Raji (cell line): ENCODE results near the gene MTERF4.

ENCODE experiments used
- POLR2A ChIP-seq: IDR thresholded peaks from 2 replicates; pipeline ENCODE4 v1.6.1; 2011; ENCODE audit warnings: low read depth, low read length, control low read depth; ENCODE audit not compliant: insufficient read depth

MTERF4 gene

DNA sequence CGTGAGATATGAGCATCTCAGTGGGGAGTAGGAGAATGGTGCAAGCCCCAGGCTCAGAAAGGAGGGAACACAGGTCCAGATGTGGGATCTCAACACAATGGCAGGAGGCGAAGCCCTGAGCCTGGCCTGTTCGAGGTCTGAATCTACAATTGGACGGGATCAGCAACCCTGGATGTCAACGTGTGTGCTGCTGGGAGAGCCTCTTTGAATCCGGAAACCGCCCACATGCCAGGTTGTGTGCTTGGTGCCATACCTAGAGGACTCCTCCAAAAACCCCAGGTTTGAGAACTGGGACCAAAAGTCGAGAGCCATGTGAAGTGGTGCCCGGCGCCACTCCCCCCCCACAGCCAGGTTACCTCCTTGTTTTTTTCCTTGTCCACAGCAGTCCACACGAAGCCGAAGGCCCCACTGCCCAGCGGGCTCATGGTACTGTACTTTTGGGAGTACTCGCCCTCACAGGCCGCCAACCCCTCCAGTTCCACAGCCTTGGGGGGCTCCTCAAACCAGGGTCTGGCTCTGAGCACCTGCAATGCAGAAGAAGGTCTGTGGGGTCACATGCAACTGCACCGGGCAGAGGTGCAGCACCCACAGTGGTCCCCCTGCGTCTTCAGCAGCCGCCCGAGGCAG is 20.4 kb upstream of the MTERF4 start:
- TF ChIP-seq POLR2A: no peak

DNA sequence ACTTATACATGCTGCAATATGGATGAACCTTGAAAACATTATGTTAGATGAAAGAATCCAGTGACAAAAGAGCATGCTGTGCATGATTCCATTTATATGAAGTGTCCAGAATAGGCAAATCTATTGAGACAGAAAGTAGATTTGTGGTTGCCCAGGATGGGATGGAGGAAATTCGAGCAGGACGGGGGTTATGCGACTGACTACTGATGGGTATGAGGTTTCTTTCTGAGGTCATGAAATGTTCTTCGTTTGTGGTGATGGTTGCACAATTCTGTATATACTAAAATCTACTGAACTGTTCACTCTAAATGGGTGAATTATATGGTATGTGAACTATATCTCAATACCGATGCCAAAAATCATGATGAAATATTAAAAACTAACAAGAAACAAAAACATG is 18.9 kb upstream of the MTERF4 start:
- TF ChIP-seq POLR2A: no peak

DNA sequence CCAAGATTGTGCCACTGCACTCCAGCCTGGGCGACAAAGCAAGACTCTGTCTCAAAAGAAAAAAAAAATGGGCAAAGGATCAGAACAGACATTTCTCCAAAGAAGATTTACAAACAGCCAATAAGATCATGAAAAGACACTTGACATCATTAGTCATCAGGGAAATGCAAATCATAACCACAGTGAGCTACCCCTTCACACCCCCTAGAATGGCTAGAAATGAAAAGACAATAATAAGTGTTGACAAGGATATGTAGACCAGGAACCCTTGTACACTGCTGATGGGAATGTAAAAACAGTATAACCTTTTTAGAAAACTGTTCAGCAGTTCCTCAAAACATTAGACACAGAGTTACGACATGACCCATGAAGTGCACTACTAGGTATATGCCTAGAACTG is 18.4 kb upstream of the MTERF4 start:
- no peak for TF ChIP-seq POLR2A

DNA sequence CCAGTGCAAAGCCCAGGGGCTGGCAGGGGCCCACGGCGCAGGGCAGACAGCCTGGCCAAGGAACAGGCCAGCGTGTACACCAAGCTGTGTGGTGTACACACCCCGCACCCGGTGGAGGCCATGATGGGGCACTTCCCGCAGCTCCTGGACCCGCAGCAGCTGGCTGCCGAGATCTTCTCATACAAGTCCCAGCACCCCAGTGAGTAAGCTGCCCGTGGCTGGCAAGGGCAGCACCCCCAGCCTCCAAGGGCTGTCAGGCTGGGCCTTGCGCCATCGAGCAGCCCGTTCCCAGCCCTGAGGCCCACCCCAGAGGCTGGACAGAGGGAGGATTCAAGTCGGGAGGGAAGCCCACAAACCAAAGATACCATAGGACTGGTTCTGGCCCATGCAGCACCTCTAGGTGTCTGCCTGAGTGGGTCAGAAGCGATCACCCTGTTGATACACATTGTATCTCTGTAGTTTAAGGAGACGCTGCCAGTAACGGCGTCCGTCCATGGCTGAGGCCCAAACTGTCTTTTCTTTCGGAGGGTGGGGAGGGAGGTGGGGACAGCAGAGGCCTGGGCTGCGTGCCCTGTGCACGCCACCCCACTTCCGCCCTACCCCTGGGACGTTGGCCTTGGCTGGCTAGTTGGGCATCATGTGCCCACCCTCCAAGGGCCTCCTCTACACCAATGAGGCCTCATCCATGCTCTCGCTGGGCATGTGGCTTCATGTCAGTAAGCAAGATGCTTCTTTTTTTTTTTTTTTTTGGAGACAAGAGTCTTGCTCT is 16.8 kb upstream of the MTERF4 start:
- TF ChIP-seq POLR2A: no peak

DNA sequence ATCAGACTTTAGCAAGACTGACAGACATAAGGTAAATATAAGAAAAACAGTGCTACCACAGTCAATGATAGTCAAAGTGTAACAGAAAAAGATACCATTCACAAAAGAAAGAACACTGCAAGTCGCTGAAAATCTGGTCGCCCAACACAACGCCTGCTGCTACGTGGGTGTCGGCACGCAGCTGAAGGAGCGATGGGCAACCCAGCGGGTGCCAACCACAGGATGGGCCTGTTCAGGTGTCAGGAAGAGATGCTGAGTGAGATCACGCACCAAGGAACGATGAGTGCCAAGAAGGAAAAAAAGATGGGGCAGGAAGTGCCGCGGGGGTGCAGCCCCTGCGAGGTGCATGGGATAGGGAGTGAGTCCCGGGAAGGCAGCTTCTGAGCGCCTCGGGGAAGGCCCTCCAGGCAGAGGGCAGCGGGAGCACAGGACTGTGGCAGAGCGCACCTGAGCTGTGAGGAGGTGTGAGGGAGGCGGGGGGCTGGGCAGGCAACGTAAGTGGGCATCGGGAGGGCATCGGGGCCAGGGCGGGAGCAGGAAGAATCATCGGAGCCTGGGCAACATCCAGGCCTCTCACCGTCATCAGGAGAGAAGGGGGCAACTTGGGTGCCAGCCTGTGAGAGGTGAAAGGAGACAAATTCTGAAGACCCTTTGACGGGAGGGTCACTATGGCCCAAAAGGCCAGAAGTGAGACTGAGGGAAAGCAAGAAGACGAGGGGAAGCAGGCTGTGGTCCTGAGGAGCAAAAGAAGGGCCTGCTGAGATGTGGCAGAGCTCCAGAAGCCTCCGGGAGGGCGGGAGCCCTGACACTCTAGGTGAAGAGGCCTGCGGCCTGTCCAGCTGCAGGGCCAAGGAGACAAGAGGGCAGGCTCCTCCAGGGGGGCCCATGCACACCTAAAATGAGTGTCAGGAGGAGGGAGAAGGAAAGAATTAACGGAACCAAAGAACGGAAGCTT is 14.8 kb upstream of the MTERF4 start:
- no peak for TF ChIP-seq POLR2A

DNA sequence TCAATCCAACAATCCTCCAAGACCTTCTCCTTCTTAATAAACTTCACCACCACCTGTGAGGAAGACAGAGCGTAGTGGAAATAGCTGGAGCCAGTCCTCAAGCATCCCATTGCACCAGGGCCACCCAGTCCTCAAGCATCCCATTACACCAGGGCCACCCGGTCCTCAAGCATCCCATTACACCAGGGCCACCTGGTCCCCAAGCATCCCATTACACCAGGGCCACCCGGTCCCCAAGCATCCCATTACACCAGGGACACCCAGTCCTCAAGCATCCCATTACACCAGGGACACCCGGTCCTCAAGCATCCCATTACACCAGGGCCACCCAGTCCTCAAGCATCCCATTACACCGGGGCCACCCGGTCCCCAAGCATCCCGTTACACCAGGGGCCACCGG is 13.3 kb upstream of the MTERF4 start:
- no peak for TF ChIP-seq POLR2A

DNA sequence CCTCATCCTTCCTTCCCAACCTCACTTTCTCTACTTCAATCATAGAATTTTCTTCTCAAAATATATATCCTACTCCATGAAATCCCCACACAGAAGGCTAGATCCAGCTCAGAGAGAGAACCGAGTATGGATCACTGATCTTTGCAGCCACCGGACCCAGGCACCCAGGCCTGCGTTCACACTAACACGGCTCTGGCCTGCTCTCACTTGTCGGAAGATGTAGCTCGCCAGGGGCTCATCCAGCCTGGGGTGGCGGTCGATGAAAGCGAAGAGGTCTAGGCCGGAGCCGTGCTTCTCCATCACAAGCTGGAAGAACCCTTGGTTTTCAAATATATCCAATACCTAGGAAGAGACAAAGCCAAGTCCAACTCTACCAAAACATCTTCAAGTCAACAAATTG is 12.7 kb upstream of the MTERF4 start:
- TF ChIP-seq POLR2A: no peak

DNA sequence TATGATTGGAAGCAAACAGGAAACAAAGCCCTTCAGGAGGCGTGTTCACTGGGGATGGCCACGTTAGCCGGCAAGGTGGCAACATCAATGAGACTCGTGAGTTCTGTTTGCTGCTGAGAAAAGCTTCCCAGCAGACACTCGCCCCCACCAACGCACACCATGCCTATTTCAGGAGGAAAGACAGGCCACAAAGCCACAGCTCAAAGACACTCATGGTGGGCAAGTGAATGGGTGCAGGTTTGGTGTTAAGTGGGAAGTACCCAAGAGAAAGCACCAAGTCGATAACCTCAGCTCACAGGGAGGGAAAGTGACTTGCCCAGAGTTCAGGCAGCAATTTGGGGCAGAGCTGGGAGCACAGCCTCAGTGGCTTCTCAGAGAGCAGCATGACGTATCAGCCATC is 10.5 kb upstream of the MTERF4 start:
- no peak for TF ChIP-seq POLR2A

DNA sequence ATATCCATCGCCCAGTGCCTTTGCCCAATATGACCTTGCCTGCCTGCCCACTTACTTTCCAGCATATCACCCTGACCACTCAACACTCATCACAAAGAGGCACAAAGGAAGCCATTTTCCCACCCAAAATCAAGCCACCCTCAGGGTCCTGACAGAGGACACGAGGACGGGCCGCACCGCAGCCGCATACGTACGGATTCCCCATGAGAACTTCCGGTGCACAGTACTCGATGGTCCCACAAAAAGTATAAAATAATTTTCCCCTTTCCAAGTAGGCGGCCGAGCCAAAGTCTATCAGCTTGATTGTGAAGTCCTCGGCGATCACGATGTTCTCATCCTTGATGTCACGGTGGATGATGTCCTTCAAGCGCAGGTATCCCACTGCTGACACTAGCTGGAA is 10.0 kb upstream of the MTERF4 start:
- no peak for TF ChIP-seq POLR2A

DNA sequence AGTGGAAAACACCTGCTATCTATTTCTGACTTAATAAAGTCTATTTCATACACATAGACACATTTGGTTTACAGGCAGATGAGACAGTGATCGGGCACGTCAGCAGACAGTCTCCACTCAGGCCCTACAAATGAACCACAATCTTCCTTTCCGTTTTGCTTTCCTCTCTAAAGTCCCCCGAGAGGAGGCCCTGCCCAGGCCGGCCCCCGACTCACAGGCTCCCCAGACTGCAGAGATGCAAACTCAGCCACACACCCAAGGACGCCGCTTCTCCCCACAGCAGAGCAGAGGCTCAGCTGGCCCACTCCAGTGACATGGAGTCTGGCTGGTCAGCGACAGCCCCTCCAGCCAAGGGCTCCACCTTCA is 9.3 kb upstream of the MTERF4 start:
- TF ChIP-seq POLR2A: no peak

DNA sequence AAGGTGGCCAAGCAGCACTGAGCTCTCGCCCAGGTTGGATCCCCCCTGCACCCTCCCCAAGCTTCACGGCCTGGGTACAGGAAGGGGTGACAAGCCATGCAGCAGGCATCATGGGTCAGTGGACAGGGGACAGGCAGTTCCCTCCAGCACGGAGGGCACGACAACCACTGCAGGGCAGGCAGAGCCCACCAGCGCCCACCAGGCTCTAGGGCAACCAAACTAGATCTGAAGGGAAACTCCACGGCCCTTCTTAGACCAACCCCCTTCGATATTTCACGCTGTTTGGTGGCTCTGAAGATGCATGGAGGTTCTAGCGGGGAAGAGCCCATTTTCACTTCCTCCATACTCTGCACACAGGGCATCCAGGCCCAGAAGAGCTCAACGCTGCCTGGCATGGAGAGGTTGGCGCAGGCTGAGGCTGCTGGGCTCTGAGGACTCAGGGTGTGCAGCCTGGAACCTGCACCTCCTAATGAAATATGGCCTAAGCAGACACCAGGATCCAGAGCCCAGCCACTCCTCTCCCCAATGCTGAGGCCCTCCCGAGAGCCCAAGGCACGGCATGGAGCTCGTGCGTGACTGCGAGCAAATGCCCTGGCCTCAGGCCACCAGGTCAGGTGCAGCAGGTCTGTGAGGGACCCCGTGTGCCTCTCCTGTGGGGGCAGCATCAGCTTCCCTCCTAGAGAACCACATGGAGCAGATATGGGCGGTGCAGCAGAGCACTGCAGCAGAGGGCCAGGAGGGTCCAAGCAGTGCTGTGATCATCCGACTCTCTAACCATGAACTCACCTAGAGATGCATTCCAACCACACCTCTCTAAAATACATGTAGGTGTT is 8.7 kb upstream of the MTERF4 start:
- no peak for TF ChIP-seq POLR2A

DNA sequence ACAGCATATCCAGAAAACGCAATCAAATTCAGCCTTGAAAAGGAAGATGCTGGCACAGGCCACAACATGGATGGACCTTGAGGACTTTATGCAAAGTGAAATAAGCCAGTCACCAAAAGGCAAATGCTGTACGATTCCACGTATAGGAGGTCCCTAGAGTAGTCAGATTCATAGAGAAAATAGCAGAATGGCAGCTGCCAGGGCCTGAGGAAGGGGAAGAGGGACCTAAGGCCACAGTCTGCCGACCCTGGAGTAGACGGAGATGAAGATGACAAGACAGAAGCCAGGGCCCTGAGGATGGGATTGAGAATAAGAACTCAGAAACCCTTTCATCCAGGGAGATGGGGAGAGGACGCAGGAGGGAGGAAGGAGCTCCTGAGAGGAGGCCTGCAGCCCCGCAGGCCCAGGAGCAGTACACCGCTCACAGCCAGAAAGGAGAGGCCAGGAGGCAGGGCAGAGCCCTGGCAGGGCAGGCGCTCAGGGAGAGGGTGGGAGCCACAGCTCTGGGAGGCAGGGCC is 8.1 kb upstream of the MTERF4 start:
- no peak for TF ChIP-seq POLR2A

DNA sequence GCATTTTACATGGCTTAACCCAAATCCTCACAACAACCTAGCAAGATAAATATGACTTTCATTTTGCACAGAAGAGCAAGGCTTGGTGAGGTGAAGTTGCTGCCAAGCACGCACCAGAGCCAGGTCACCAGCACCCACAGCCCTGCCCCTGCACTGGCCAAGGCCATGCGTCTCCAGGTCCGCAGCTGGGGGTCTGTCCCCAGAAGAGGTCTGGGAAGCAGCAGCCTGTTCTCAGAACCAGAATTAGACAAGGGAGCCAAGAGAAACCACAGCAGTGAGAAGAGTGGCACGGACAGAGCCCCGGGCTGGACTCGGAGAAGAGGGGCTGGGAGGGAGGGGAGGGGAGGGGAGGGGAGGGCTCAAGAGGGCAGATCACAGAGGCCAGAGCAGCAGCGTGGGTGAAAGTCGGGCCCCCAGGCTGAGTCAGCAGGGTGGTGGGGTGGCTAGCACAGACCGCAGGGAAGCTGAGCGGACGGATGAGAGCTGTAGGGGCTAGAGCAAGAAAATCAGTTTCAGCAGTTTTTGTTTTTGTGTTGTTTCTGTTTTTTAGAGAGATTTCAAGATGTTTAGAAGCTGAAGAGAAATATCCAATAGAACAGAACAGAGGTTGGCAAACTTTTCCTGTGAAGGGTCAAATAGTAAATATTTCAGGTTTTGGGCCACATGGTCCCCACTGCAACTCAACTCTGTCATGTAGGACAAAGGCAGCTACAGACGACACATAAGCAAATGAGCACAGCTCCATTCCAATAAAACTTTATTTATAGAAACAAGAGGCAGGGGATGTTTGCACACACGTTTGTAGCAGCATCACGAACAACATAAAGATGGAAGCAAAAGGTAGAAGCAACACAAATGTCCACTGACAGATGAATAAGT is 7.4 kb upstream of the MTERF4 start:
- no peak for TF ChIP-seq POLR2A

DNA sequence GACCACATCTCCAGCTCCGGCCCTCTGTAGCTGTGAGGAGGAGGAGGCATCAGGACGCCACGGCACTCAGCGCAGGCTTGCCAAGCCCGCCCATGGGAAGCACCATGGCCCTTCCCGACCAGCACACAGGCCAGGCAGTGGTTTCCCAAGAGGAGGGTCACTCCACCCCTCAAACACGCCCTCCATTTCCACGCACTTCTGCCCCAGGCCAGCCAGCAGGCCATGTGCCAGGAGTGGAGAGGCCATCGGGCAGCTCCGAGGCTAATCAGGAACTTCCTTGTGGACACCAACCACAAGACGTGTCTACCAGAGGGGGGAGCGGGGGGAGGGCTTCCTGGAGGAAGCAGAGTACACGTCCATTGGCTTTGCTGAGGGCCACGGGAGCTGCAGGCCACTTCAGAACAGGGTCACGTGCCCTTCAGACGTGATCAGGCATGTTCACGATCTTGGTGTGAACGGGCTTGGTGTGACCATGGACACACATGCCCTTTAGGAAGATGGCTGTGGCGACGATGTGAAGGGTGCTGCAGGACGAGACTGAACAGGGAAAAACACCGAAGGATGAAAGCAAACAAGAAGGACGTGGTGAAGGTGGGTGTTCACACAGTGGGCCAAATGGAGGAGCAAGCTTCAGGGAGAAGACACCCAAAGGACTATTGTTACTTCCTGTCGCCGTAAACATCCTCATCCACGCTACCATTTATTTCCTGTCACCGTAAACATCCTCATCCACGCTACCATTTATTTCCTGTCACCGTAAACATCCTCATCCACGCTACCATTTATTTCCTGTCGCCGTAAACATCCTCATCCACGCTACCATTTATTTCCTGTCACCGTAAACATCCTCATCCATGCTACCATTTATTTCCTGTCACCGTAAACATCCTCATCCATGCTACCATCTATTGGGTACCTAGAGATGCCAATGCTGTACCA is 6.5 kb upstream of the MTERF4 start:
- no peak for TF ChIP-seq POLR2A
